HK-2 (cell line): ENCODE data around the gene PPY.
"Not testable (repeated sequence)": the region's sequence is repeated elsewhere in the genome, so short reads cannot be mapped to it uniquely, and the experiment has no call there.

ENCODE experiments used
- DNase-seq: peaks from one replicate; pipeline ENCODE4 v3.0.0-alpha.2; 2018; ENCODE audit not compliant: unreplicated experiment

PPY gene, protein sequence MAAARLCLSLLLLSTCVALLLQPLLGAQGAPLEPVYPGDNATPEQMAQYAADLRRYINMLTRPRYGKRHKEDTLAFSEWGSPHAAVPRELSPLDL

DNA sequence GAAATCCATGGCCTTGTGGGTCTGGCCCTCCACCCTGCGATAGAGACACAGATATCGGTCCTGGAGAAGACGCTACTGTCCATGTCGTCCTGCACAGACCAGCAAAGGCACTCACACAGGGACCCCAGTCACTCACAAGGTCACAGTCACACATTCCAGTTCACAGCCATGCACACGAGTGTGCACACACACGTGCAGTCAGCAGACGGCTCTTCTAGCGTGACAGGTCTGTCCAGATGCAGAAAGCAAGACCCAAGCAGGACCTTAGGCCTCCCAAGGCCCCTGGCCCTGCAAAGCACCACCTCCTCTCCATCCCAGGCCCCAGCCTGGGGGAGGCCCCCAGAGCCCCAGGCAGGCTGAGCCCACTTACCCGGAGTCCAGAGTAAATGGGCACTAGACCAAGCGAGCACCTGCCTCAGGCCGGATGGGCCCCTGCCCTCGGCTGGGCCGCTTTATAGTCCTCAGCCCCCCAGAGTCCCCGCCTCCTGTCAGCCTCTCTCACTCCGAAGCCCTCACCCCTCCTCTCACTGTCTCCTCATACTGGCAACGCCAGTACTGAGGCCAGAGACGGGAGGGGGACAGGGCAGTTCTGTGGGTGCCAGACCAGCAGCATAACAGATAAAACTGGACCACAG is at the start of gene PPY:
PPY (minus strand) TSS at position 426 of the 635 bp plus-strand sequence. CDS start 822 bp downstream, outside the sequence.
- DNase-seq, result no peak

DNA sequence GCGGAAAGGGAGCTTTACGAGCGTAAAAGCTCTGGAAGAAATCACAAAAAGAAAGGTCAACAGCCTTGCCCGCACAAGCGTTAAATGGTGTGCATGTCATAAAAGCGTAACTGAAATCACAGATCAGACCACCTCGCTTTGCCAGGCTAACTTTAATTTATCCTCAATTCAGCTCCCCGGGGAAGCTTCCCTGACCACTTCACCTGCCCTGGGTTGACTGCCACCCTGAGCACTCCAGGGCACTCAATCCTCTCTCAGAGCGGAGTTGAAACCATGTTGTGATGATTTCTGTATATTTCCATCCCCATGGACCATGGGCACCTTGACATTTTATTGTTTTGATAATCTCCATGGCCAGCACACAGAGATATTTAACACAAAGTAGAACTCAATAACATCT is 46.0 kb upstream of the PPY start:
- no peak for DNase-seq

DNA sequence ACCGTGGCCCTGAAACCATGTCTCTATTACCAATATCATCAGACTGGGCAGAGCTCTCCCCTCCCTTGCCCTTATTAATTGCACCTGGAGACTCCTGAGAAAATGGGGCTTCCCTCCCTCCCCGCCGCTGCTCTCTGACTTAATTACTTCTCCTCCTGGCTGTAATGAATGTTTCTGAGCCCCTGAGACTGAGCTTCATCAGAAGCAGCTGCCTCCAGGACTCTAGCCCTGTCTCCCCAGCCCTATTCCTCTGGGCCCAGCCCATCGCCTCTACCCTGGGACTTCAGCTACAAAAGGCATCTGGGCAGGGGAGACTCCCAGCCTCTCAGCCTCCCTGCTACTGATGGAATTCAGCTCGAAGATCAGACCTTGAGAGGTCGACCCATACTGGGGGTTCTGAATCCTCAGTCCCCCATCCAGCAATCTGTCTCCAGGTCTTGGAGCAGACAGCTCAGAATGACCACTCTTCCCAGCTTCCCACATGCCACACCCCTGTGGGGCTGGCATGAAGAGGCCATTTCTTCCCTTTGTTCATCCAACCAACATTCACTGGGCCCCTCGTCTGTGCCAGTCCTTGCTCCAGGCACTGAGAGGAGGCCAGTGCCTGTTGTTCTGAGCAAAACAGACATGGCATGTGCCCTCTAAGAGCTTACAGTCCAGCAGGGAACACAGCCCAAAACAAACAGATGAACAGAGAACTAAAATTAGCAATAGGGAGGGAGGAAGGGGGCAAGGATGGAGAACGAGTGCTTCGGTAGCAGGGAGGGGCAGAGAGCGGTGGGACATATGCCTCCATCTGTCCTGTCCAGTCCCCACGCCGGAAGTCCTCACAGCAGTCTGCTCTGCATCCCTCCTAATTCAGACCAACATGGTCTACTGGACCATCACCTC is 45.1 kb upstream of the PPY start:
- DNase-seq, result no peak

DNA sequence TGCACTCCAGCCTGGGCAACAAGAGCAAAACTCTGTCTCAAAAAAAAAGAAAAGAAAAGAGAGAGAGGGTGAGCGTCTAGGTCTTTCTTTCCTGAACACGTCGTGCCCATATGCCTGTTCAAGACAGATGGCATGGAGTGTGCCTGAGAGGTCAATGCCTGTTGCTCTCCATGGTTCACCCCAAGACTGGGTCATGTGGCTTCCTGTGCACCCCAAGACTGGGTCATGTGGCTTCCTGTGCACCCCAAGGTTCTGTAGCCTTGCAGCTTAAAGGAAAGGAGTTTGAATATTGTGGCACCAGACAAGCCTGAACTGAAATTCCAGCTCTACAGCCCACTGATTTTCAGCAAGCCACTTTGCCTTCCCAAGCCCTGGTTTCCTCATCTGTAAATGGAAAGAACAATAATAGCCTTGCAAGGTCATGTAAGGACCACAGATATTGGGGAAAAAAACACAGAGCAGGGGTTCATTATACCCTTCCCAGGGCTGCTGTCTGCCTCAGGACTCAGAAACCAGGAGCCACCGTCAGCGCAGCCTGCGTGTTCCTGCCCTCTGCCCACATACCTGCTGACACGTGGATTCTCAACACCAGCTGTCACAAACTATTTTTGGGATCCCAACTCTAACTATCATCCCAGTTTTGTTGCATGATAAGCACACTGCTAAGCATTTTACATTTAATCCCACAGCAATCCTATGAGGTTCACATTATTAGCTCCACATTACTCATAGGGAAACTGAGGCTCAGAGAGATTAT is 44.1 kb upstream of the PPY start:
- DNase-seq, result no peak

DNA sequence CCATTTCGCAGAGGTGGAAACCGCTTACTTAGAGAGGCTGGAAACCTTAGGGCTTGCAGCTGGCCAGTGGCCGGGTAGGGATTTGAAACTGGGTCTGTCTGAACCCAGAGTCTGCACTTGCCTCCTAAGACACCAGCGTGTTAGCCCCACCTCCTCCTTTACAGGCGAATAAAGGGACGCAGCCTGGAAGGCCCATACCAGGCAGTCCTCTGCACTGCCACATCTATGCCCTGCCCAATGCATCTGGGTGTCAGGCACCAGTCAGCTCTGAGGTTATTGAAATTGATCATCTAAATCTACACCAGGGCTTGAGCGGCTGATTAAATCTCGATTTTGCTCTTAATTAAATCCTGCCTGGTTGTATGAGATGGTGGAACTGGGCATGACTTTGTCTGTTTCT is 42.2 kb upstream of the PPY start:
- no peak for DNase-seq

DNA sequence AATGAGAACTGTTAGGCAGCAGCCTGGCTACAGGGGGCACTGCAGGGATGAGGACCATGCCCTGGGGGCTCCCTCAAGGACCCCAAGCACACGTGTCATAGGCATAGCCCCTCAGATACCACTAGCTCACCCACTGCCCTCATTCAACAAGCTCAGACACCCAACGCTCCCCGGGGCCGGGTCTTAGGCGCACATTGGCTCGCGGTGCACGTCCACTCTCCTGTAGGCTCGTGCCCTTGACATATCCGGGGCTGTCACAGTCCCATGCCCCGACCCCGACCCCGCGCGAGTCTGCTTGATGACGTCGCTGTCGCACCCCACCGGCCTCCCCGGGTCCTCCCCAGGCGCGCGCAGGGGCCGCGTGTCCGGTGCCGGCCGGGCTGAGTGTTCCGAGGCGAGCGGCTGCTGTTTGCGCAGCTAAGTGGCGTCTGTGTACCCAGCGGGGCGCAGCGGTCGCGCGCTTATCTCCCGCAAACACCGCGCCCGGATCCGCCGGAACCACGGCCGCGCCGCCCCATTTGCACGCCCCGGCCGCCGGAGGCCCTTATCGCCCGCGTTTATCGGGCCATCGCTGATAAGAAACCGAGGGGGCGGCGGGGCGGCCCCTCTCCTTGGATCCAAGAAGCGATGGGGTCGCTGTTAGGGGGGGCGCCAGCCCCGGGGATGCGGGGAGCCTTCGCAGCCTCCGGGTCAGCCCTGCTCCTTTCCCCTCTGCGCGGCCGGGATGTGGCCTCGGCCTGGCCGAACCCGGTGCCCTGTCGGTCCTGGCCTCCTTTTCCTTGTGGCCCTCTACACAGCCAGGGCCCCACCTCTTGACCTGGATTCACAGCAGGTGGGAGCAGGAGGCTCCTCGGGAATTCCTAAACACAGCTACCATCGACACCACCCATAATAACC is 41.5 kb upstream of the PPY start:
- no peak for DNase-seq

DNA sequence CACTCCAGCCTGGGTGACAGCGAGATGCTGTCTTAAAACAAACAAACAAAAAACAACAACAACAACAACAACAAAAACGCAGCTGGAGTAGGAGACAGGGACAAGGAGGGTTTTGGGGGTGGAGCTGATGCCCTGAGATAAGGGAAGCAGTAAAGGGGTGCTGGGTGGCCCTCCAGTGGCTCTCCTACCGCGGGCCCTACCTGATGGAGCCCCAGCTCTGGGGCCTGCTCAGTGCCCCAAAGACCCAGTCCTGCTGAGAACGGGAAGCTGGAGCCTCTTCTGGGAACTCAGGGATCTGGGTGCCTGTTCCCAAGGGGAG is 40.9 kb upstream of the PPY start:
- no peak for DNase-seq

DNA sequence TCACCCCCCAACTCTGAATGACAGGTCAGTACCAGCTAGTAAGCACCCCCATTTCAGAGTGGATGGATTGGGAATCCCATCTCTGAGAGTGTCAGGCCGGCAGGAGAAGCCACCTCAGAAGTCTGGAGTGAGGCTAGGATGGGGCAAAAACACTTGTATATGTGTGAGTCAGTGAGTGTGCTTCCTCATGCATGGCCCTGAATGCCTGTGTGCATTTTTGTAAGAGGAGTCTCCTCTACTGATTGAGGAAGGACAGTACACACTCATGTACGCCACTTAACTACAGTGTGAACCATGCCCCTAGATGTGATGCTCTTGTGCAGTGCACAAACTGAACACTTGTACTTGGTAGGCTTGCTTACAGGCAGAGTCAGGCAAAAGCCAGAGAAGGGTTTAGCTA is 39.9 kb upstream of the PPY start:
- DNase-seq, result no peak

DNA sequence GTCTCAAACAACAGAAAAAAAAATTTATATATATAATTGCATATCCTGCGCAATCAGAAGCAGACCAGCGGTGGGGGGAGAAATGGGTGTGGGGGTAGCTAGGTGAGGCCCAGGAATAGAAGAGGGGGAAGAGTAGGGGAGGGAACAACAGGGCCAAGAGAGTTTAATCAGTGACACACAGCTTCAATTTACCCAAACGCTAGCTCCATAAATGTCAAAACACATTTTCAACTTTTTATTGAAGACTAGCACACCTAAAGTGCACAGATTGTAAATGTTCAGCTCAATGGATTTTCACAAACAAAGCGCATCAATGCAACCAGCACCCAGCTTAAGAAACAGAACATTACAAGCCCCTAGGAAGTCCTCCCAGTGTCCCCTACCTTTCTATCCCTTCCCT is 37.4 kb upstream of the PPY start:
- DNase-seq, result no peak

DNA sequence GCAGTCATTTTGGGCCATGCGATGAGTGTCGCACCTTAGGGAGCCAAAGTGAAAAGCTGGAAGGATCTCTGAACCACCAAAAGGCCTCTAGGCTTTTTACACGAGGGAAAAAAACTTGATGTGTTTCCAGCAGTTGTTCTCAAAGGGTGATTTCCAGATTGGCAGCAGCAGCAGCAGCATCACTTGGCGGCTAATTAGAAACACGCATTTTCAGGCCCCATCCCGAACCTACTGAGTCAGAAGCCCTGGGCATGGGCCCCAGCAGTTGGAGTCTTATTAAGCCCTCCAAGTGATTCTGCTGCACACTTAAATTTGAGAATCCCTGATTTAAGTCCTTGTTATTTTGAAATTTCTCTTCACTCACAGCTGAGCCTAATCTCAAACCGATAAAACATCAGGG is 36.7 kb upstream of the PPY start:
- DNase-seq, result no peak

DNA sequence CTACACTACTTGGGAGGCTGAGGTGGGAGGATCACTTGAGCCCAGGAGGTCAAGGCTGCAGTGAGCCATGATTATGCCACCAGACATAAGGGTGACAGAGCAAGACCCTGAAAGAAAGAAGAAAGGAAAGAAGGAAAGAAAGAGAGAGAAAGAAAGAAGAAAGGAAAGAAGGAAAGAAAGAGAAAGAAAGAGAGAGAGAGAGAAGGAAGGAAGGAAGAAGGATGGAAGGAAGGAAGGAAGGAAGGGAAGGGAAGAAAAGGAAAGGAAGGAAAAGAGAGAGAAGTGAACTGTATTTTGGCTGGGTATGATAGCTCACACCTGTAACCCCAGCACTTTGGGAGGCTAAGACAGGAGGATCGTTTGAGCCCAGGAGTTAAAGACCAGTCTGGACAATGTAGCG is 35.8 kb upstream of the PPY start:
- no peak for DNase-seq

DNA sequence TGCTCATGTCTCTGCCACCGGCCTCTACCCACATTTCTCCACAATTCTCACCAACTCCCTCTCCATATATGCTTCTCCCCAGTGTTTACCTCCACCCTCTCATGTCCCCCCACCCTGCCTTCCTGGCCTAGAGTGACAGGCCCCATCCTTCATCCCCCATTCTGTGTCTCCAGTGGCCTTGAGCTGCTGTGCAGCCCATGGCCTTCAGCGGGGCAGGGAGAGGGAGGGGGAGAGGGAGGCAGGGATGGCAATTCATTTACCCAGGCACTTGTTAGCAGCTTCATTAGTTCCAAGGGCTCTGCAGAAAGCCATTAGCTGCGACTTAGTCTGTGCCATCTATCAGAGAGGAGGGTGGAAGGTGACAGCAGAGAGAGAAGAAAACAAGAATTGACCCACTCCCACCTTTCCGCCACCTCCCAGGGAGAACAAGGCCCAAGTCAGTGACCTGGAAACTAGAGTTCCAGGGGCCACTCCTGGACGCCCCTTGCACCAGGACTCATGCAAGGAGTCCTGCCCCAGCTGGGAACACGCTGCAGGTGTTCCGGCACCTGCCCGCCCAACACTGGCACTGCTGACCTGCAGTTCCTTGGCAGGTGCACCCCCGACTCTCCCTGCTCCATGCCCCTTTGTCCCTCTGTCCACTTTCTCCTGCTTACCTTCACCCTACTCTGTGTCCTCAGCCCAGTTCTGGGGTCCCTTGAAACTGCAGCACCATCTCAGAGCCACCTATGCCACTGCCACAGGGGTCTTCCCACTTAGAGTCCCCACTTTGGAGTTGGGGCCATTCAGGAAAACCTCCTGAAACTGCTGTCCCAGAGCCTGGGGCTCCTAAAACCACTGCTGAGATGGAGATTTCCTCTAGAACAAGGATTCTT is 34.9 kb upstream of the PPY start:
- no peak for DNase-seq

DNA sequence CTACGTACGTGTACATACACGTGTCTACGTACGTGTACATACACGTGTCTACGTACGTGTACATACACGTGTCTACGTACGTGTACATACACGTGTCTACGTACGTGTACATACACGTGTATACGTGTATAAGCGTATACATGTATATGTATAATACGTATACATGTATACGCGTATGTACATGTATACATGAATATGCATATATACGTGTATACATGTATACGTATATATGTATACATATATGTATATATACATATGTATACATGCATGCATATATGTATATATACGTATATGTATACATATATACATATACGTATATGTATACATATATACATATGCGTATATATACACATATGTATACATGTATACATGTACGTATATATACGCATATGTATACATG is 33.6 kb upstream of the PPY start:
- DNase-seq, result no peak

DNA sequence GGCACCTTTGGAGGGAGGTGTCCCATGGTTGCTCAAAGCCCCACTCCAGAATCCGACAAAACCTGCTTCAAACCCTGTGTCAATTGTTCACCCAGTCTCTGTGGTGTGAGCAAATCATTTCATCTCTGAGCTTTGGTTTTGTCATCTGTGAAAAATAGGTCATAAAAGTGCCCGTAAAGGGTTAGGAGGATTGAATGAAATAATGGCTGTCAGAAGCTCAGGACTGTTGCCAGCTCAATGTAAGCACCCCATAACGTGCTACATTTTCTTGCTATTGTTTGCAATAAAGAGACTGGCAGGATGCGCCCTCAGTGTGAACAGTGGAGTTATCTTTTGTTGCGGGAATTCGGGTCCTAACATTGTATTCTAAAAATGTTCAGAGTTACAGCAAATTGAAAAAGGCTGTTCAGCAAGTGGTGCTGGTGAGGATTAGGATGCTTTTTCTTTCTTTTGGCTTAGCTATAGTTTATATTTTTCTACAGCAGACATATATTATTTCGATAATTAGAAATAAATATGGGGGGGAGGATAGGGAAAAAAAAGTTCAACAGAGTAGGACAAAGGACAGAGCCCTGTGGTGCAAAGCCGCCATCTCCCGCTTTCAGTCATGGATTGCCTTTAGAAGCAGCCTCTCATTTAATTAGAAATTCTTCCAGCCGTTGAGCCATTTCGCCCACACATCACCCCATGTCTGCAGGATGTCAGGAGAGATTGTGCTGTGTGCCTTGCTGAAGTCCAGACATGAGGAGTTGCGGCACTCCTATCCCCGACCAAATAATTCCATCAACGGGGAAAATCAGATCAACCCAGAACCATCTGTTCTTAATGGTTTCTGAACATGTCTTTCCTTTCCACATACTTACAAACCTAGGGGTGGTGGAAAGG is 32.3 kb upstream of the PPY start:
- no peak for DNase-seq

DNA sequence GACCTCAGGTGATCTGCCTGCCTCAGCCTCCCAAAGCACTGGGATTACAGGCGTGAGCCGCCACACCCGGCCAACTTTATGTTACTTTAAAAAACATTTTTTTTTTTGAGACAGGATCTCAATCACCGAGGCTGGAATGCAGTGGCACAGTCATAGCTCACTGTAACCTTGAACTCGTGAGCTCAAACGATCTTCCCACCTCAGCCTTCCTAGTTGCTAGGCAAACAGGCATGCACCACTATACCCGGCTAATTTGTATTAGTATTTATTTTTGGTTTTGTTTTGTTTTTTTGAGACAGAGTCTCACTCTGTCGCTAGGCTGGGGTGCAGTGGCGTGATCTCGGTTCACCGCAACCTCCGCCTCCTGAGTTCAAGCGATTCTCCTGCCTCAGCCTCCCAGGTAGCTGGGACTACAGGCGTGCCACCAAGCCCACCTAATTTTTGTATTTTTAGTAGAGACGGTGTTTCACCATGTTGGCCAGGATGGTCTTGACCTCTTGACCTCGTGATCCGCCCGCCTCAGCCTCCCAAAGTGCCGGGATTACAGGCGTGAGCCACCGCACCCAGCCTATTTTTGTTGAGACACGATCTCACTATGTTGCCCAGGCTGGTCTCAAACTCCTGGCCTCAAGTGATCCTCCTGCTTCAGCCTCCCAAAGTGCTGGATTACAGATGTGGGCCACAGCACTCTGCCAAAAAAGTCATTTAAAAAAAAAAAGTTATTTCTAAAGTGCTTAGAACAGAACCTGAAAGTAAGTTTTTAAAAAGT is 30.4 kb upstream of the PPY start:
- DNase-seq, result not testable (repeated sequence)

DNA sequence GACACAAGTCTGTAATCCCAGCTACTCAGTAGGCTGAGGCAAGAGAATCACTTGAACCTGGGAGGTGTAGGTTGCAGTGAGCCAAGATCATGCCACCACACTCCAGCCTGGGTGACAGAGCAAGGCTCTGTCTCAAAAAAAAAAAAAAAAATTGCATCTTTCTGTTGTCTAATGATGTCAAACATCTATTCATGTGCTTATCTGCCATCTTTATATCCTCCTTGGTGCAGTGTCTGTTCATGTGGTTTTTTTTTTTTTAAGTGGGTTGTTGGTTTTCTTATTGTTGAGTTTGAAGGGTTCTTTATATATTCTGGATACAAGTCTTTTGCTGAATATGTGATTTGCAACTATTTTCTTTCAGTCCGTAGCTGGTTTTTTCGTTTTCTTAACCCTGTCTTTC is 29.2 kb upstream of the PPY start:
- not testable (repeated sequence) for DNase-seq

DNA sequence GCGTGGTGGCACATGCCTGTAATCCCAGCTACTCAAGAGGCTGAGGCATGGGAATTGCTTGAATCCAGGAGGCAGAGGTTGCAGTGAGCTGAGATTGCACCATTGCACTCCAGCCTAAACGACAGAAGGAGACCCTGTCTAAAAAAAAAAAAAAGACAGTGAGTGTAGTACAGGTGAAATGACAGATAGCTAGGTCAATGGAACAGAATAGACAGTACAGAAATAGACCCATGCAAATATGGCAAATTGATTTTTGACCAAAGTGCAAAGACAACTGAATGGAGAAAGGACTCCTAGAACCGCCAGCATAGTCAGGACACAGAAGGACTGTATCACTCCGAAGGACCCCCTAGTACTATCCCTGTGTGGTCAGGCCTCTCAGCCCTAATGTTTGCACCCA is 28.1 kb upstream of the PPY start:
- DNase-seq, result no peak

DNA sequence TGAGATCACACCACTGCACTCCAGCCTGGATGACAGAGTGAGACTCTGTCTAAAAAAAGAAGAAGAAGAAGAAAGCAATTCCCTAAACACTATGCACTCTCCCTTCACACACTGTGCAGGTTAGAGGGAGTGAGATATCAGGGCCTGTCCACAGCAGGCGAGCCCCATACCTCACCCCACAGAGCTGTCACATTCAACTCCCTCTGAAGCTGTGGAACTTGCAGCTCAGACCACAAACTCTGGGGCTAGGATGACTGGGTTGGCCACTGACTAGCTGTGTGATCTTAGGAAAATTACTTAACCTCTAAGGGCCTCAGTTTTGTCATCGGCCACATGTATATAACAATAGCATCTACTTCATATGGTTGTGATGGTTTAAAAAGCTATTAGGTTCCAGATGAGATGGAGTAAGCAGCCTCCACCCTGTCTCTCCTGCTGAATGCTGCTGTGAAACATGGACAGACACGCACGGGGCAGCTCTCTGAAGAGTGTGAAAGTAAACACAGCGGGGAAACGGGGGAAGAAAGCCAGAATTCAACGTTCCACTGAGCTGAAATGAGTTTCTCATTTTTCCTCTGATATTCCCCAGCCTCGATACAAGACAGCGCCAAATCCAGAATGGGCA is 25.1 kb upstream of the PPY start:
- DNase-seq, result no peak
